HepG2 (cell line): Measurements from ENCODE around the gene SYTL1. TPM values are rescaled to one million over a fixed set of nuclear protein-coding genes. Genes with fewer than 3 reads are reported as not detected.

ENCODE experiments used
- ERF ChIP-seq: IDR thresholded peaks from 2 replicates; pipeline ENCODE4 v1.6.1; 2018; ENCODE audit warnings: missing biosample characterization, missing genetic modification reagents
- FOXA1 ChIP-seq, 2 experiments: fragments of 450-650 bp in 1 of 2; sonication (generic) in 1 of 2; formaldehyde crosslinking in 1 of 2; IDR thresholded peaks; 2 replicates each; pipeline versions ENCODE4 v1.4.0 to v1.6.1; 2016 to 2020; ENCODE audit warnings: missing genetic modification reagents in 1 of 2
- GATA4 ChIP-seq: sonication (generic); IDR thresholded peaks from 2 replicates; pipeline ENCODE4 v1.6.1; 2016; ENCODE audit warnings: antibody characterized with exemption, low read depth, borderline replicate concordance
- KAT8 ChIP-seq: IDR thresholded peaks from 2 replicates; pipeline ENCODE4 v1.6.1; 2016; ENCODE audit warnings: missing genetic modification reagents, missing compliant biosample characterization
- KDM3A ChIP-seq: IDR thresholded peaks from 2 replicates; pipeline ENCODE4 v1.6.1; 2018; ENCODE audit warnings: low read depth, missing compliant biosample characterization
- PPARG ChIP-seq: conservative IDR thresholded peaks from 2 replicates; pipeline ENCODE4 v1.6.1; 2016; ENCODE audit warnings: missing biosample characterization, missing genetic modification reagents
- ZBTB7A ChIP-seq: sonication (generic); formaldehyde crosslinking; IDR thresholded peaks from 2 replicates; pipeline ENCODE4 v1.8.0; 2022; ENCODE audit warnings: mild to moderate bottlenecking, missing genetic modification reagents
- ZNF414 ChIP-seq: sonication (generic); formaldehyde crosslinking; IDR thresholded peaks from 2 replicates; pipeline ENCODE4 v1.5.0; 2020; ENCODE audit warnings: missing genetic modification reagents
- ZSCAN30 ChIP-seq: sonication (generic); formaldehyde crosslinking; IDR thresholded peaks from 2 replicates; pipeline ENCODE4 v1.5.0; 2020; ENCODE audit warnings: mild to moderate bottlenecking, missing genetic modification reagents
- polyA plus RNA-seq, 8 experiments: library from polyadenylated mRNA; depleted of rRNA in 3 of 8; stranded (reverse) in 7 of 8; unstranded in 1 of 8; fragments of >200 nt; fragmentation: Illumina TruSeq in 4 of 8; extraction: Trizol in 4 of 8; gene quantifications; 2 replicates each; pipeline versions ENCODE4 v1.2.1 to v1.2.3, GENCODE V29; 2011 to 2016; ENCODE audit warnings: low read depth in 4 of 8, missing spikeins in 1 of 8, mixed read lengths in 1 of 8; ENCODE audit not compliant: insufficient read depth in 1 of 8
- total RNA-seq, 5 experiments: library from RNA; depleted of rRNA; stranded (reverse); fragments of >200 nt; fragmentation: Illumina TruSeq; extraction: Trizol; gene quantifications; 2 replicates each; pipeline ENCODE4 v1.2.3, GENCODE V29; 2016; ENCODE audit warnings: low read depth in 1 of 5
- TF ChIP-seq, protein P1 (sequence below): sonication (generic); formaldehyde crosslinking; IDR thresholded peaks from 2 replicates; pipeline ENCODE4 v1.4.0; 2020; ENCODE audit warnings: mild to moderate bottlenecking, missing genetic modification reagents
- TF ChIP-seq, protein P2 (sequence below): sonication (generic); formaldehyde crosslinking; IDR thresholded peaks from 2 replicates; pipeline ENCODE4 v1.5.1; 2020; ENCODE audit warnings: mild to moderate bottlenecking, missing genetic modification reagents, moderate library complexity
- TF ChIP-seq, protein P3 (sequence below): sonication (generic); formaldehyde crosslinking; IDR thresholded peaks from 2 replicates; pipeline ENCODE4 v1.4.0; 2020; ENCODE audit warnings: mild to moderate bottlenecking, missing genetic modification reagents
- TF ChIP-seq, protein P4 (sequence below): sonication (generic); formaldehyde crosslinking; IDR thresholded peaks from 2 replicates; pipeline ENCODE4 v1.9.0; 2022; ENCODE audit warnings: missing genetic modification reagents, mild to moderate bottlenecking, borderline replicate concordance

The SYTL1 gene
- total and polyA plus RNA-seq, 2 of the 13 experiments (the other 11 are each of a cell fraction or from before 2014, with no cell fraction given) = 11.1 to 17.8 TPM

GRCh38 chr1:27392096-27392777 is 50.4 kb downstream of the SYTL1 start, which contains the start of gene GPR3 (continued):
- TF ChIP-seq, protein P1, sequence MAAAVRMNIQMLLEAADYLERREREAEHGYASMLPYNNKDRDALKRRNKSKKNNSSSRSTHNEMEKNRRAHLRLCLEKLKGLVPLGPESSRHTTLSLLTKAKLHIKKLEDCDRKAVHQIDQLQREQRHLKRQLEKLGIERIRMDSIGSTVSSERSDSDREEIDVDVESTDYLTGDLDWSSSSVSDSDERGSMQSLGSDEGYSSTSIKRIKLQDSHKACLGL (CRISPR knock-in tag) = no peak
- TF ChIP-seq KAT8 (CRISPR knock-in tag) (peak; percentile 46; the same call in 1 of the 2 replicates), ZSCAN30 (CRISPR knock-in tag) (no peak), KDM3A (0 out of 2 replicates have a peak, but pooled peaks have one; percentile 49), ERF (0 out of 2 replicates have a peak, but pooled peaks have one; percentile 17), PPARG (CRISPR knock-in tag) (peak; percentile 53; the same call in 1 of the 2 replicates), FOXA1 (IDR thresholded peaks at IDR 0.05) (no peak), FOXA1 (CRISPR knock-in tag; IDR thresholded peaks at IDR 0.05) (no peak), GATA4 (no peak), ZBTB7A (CRISPR knock-in tag) (0 out of 2 replicates have a peak, but pooled peaks have one; percentile 14), ZNF414 (CRISPR knock-in tag) (no peak)
- TF ChIP-seq, protein P2, sequence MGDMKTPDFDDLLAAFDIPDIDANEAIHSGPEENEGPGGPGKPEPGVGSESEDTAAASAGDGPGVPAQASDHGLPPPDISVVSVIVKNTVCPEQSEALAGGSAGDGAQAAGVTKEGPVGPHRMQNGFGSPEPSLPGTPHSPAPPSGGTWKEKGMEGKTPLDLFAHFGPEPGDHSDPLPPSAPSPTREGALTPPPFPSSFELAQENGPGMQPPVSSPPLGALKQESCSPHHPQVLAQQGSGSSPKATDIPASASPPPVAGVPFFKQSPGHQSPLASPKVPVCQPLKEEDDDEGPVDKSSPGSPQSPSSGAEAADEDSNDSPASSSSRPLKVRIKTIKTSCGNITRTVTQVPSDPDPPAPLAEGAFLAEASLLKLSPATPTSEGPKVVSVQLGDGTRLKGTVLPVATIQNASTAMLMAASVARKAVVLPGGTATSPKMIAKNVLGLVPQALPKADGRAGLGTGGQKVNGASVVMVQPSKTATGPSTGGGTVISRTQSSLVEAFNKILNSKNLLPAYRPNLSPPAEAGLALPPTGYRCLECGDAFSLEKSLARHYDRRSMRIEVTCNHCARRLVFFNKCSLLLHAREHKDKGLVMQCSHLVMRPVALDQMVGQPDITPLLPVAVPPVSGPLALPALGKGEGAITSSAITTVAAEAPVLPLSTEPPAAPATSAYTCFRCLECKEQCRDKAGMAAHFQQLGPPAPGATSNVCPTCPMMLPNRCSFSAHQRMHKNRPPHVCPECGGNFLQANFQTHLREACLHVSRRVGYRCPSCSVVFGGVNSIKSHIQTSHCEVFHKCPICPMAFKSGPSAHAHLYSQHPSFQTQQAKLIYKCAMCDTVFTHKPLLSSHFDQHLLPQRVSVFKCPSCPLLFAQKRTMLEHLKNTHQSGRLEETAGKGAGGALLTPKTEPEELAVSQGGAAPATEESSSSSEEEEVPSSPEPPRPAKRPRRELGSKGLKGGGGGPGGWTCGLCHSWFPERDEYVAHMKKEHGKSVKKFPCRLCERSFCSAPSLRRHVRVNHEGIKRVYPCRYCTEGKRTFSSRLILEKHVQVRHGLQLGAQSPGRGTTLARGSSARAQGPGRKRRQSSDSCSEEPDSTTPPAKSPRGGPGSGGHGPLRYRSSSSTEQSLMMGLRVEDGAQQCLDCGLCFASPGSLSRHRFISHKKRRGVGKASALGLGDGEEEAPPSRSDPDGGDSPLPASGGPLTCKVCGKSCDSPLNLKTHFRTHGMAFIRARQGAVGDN (CRISPR knock-in tag) = peak; percentile 84
- TF ChIP-seq, protein P3, sequence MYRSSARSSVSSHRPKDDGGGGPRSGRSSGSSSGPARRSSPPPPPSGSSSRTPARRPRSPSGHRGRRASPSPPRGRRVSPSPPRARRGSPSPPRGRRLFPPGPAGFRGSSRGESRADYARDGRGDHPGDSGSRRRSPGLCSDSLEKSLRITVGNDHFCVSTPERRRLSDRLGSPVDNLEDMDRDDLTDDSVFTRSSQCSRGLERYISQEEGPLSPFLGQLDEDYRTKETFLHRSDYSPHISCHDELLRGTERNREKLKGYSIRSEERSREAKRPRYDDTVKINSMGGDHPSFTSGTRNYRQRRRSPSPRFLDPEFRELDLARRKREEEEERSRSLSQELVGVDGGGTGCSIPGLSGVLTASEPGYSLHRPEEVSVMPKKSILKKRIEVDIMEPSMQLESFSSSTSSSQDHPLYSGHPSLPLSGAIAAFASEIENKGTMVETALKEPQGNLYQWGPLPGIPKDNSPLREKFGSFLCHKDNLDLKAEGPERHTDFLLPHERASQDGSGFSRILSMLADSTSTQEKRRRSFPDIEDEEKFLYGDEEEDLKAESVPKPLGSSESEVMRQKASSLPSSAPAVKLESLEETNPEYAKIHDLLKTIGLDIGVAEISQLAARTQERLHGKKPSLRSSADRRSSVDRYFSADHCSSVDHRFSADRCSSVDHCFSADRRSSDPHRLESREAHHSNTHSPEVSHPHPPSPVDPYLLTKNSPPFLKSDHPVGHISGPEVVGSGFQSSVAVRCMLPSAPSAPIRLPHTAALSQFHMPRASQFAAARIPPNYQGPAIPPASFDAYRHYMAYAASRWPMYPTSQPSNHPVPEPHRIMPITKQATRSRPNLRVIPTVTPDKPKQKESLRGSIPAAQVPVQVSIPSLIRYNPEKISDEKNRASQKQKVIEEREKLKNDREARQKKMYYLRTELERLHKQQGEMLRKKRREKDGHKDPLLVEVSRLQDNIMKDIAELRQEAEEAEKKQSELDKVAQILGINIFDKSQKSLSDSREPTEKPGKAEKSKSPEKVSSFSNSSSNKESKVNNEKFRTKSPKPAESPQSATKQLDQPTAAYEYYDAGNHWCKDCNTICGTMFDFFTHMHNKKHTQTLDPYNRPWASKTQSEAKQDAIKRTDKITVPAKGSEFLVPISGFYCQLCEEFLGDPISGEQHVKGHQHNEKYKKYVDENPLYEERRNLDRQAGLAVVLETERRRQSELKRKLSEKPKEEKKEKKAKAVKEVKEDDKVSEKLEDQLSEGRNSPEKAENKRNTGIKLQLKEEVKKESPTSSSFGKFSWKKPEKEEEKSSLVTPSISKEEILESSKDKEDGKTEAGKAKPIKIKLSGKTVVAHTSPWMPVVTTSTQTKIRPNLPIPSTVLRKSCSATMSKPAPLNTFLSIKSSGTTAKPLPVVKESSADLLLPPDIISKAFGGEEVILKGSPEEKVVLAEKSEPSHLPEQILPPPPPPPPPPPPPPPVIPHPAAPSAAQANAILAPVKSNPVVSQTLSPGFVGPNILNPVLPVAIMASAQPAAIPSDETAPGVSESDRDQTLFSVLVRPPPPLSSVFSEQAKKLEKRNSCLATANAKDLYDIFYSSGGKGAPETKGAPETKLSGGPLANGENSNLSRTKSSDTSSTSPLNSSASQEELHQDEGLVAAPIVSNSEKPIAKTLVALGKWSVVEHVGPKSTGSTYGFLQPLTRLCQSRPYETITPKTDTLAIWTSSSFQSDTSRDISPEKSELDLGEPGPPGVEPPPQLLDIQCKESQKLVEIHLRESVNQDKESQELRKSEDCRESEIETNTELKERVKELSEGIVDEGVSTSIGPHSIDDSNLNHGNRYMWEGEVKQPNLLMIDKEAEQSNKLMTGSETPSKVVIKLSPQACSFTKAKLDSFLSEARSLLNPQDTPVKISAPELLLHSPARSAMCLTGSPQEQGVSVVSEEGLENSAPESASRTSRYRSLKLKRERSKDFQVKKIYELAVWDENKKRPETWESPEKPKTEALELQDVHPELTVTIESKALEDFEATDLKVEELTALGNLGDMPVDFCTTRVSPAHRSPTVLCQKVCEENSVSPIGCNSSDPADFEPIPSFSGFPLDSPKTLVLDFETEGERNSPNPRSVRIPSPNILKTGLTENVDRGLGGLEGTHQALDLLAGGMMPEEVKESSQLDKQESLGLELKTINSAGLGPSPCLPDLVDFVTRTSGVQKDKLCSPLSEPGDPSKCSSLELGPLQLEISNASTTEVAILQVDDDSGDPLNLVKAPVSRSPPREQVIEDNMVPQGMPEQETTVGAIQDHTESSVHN = 0 out of 2 replicates have a peak, but pooled peaks have one; percentile 37
- TF ChIP-seq, protein P4, sequence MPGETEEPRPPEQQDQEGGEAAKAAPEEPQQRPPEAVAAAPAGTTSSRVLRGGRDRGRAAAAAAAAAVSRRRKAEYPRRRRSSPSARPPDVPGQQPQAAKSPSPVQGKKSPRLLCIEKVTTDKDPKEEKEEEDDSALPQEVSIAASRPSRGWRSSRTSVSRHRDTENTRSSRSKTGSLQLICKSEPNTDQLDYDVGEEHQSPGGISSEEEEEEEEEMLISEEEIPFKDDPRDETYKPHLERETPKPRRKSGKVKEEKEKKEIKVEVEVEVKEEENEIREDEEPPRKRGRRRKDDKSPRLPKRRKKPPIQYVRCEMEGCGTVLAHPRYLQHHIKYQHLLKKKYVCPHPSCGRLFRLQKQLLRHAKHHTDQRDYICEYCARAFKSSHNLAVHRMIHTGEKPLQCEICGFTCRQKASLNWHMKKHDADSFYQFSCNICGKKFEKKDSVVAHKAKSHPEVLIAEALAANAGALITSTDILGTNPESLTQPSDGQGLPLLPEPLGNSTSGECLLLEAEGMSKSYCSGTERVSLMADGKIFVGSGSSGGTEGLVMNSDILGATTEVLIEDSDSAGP = peak; percentile 56; the same call in 1 of the 2 replicates
